ENCODE data around the gene WDR55.
"Not testable (repeated sequence)": the region's sequence is repeated elsewhere in the genome, so short reads cannot be mapped to it uniquely, and the experiment has no call there.

WDR55 gene, protein sequence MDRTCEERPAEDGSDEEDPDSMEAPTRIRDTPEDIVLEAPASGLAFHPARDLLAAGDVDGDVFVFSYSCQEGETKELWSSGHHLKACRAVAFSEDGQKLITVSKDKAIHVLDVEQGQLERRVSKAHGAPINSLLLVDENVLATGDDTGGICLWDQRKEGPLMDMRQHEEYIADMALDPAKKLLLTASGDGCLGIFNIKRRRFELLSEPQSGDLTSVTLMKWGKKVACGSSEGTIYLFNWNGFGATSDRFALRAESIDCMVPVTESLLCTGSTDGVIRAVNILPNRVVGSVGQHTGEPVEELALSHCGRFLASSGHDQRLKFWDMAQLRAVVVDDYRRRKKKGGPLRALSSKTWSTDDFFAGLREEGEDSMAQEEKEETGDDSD

DNA sequence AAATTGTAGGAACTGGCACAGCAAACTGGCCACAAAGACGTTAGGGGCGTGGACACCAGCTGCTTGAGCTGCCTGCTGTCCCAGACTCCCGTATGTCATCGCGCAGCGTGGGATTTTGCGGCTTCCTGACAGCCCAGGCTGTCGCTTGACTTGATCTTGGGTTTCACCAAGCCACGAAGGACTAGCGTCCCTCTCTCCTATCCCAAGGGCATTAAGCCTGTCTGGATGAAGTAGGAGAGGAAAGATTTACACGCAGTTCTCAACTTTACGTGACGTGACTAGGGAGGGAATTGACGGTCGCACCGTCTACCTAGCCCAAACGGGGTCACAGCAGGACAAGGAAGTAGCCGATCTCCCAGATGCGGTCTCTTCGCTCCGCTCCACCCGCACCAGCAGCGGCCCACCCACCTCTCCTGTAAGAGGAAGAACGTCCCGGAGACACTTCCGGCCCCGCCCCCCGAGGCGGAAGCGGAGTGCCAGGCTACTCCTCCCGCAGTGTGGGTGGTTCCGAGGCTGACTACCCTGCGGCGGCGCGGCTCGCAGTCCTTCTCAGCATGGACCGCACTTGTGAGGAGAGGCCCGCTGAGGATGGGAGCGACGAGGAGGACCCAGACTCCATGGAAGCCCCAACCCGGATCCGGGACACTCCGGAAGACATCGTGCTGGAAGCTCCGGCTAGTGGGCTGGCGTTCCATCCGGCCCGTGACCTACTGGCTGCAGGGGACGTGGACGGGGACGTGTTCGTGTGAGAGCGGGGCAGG, at the start of gene WDR55:
WDR55 (plus strand) TSS at position 546 of the 761 bp plus-strand sequence; CDS start at position 555, 9 bp downstream.
- in situ Hi-C loops (cut with HindIII; ENCODE audit: low sequenced_read_pairs) = no loop called here

DNA sequence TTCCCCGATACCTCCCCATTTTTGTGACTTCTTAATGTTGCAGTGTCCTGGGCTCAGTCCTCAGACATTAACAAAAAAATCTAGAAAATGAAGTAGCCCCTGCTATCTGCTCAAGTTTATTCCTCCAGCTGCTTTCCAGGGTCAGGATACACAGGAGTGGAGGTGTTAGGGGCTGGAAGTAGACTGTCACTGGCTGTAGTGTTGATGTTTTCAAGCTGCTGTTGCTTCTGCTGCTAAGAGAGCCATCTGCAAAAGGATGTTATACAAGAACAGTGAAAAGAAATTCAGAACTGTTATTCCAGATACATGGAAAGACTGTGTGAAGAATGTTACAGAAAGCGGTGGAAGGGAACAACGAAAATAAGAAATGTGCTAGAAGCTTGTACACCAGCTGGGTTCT, 42.4 kb upstream of the WDR55 start:
- in situ Hi-C loops (cut with HindIII; ENCODE audit: low sequenced_read_pairs) = no loop called here

DNA sequence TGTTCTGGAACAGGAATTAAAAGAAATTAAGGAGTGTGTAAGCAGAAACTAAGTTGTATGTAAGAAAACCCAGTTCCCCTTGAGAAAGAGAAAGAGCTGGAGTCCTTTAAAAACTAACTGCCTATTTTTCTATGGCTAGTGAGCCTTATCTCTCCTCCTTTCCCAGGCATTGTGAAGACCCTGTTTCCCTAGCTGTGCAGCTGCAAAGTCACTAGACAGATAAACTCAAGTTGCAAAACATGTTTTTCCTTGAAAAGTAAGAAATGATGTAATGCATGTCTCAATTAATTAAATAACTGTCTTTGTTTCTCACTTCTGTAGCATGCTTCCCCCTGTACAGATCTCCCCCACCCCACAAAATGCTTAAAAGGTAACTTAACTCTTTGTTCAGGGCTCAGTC, 41.6 kb upstream of the WDR55 start:
- in situ Hi-C loops (cut with HindIII; ENCODE audit: low sequenced_read_pairs) = not testable (repeated sequence)

DNA sequence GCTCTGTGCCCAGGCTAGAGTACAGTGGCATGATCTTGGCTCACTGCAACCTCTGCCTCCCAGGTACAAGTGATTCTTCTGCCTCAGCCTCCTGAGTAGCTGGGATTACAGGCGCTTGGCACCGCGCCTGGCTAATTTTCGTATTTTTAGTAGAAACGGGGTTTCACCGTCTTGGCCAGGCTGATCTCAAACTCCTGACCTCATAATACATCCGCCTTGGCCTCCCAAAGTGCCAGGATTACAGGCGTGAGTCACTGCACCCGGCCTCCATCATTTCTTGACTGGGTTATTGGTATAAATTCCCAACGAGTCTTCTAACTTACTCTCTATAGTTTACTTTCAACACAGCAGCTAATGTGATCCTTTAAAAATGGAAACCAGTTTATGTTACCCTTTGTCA, 39.8 kb upstream of the WDR55 start:
- in situ Hi-C loops (cut with HindIII; ENCODE audit: low sequenced_read_pairs) = not testable (repeated sequence)

DNA sequence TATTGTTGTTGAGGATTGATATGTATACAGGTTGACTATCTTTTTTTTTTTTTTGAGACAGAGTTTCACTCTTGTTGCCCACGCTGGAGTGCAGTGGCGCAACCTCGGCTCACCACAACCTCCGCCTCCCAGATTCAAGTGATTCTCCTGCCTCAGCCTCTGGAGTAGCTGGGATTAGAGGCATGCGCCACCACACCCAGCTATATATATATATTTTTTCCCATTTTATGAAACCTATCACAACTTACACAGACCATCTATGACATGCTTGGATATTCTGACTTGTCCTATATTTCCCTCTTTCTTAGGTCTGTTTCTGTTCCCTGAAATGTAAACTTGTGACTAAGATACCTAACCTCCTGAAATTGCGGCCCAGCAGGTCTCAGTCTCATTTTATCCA, 36.7 kb upstream of the WDR55 start:
- in situ Hi-C loops (cut with HindIII; ENCODE audit: low sequenced_read_pairs) = no loop called here

DNA sequence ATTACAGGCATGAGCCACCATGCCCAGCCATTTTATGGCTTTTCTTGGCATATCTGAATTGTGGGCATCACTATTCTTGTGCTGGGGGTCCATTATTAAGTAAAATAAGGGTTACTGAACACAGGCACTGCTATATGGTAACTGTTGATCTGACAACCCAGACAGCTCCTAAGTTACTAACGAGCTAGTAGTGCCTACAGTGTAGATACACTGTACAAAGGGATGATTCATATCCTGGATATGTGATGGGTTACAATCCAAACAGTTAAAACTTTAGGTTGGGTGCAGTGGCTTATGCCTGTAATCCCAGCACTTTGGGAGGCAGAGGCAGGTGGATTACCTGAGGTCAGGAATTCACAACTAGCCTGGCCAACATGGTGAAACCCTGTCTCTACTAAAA, 36.0 kb upstream of the WDR55 start:
- in situ Hi-C loops (cut with HindIII; ENCODE audit: low sequenced_read_pairs) = no loop called here

DNA sequence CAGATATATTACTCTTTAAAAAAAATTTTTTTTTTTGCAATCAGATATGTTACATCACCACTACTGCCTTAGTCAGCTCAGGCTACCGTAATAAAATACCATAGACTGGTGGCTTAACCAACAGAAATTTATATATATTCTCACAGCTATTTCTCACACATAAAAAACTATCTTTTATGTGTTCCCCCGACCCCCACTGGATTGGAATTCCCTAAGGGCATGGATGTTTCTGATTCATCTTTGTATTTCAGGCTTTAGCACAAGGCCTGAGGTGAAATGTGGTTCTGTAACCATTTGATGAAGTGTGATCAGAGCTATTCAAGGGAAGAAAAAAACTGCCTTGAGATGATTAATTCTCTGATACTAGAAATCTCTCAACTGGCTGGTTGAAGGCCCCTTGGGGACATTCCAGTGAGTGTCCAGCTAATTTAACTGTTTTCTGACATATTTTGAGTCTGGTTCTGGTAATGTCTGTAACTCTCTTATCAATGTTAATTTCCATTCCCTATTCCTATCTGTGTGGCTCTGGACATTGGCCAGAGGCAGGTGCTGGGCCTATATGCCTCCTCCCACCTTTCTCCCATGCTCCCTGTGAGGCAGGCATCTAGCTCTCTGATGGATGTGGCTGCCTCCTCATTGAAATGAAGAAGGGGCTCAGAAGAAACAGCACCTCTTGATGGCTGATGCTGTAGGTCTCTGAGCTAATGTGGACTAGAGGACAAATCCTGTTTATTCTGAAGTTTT, 34.2 kb upstream of the WDR55 start:
- in situ Hi-C loops (cut with HindIII; ENCODE audit: low sequenced_read_pairs) = no loop called here

DNA sequence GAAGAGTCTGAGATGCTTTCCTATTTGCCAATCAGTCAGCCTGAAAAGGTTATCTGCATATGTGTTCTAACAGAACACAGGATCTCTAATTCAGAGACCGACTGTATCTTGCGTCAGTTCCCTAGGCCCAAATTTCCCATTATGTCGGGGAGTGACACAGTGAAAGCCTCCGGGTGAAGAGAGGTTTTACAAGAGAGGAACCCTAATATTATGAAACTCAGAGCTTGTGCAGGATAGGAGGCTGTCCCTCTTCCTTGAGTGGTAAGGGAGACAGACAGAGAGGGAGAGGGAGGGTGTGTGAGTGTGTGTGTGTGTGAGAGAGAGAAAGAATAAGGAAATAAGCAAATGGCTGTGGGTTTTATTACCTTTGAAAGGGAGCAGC, 33.7 kb upstream of the WDR55 start:
- in situ Hi-C loops (cut with HindIII; ENCODE audit: low sequenced_read_pairs) = no loop called here

DNA sequence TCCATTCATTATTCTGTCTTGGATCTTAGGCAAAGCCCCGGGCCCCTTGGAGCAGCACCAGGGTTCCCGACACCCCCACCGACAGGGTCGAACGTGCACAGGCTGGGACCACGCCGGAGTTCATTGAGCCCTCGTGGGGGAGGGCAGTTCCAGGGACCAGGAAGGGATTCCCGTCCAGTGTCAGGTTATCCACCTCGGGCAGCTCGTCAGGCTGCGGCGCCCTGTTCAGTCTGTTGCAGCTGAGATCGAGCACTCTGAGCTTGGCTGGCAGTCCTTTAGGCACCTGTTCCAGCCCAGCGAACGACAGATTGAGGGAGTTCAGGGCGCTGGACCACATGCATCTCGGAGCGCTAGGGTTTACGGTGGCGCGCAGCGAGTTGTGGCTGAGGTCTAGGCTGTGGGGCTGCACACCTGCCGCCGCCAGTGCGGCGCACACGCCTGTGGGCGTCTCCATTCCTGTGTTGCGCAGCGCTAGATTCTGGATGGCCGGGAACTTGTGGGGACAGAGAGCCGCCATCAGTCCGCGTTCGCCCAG, 32.8 kb upstream of the WDR55 start:
- in situ Hi-C loops (cut with HindIII; ENCODE audit: low sequenced_read_pairs) = no loop called here

DNA sequence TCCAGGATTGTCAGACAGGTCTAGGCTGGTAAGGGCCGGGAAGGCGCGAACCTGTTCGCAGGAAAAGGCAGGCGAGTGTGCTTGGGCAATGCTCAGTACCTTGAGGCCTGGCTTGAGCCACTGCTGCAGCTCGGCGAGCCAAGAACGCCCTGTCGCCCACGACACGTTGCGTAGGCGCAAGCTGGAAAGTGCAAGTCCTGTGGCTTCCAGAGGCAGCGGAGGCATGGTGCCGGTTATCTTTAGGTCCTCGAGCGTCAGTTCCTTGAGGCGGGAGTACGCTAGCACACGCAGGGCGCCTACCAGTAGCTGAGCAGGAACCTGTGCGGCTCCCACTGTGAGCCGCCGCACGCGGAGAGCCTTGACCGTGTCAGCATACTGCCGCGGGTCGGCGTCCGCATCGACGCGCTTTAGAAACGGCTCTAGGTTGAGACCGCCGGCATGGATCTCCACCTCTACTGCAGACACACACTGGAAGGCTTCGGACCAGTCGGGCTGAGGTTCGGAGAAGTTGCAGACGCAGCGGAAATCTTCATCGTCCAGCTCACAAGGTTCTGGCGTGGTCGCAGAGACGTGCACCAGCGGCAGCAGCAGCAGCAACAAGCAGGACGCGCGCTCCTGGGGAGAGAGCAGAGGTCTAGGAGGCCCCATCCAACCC, 32.2 kb upstream of the WDR55 start:
- in situ Hi-C loops (cut with HindIII; ENCODE audit: low sequenced_read_pairs) = no loop called here

DNA sequence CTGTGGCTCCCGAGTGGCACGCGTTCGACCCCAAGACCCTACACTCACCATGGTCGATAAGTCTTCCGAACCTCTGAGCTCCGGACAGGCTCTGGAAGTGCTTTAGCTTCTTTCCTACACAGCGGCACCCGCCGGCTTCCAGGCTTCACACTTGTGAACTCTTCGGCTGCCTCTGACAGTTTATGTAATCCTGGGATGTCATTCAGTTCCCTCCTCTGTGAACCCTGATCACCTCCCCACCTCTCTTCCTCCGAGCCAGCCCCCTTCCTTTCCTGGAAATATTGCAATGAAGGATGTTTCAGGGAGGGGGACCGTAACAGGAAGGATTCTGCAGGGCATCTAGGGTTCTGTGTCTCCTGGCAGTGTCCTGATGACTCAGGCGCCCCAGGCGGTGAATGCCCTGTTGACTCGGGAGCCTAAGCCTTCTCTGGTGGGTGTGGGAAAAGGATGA, 31.7 kb upstream of the WDR55 start, which contains the start of gene CD14:
CD14 (minus strand) TSS at position 155 of the 451 bp plus-strand sequence; CDS start at position 51, 104 bp downstream.
- in situ Hi-C loops (cut with HindIII; ENCODE audit: low sequenced_read_pairs) = no loop called here

DNA sequence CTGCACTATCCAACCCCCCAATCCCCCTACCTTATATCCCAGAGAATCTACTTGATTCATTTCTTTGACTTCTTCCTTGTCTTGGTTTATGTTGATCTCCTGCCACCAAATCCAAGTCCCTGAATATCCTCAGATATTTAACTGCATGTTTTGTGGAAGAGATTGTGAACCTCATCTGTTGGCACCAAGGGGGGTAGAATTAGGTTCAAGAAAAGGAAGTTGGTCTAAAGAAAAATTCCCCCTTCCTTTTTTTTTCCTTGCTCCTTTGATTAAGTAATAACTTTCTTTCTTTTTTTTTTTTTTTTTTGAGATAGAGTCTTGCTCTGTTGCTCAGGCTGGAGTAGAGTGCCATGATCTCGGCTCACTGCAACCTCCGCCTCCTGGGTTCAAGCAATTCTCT, 31.2 kb upstream of the WDR55 start:
- in situ Hi-C loops (cut with HindIII; ENCODE audit: low sequenced_read_pairs) = no loop called here

DNA sequence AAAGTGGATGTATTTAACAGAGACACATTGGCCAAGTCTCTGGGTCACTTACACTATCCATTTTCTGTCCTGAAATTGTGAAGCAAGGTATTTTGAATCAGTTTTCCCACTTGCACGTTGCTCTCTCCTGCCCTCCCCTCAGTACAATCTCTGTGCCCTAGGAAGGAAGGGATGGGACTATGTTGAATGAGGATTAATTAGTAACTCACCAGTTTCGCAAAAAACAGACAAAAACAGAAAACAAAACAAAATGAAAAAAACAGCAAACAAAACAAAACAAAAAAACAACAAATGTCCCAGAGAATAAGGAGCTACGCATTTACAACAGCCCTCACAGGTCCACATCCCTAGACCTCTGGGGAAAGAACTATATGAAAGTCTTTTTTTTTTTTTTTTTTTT, 30.6 kb upstream of the WDR55 start:
- in situ Hi-C loops (cut with HindIII; ENCODE audit: low sequenced_read_pairs) = no loop called here

DNA sequence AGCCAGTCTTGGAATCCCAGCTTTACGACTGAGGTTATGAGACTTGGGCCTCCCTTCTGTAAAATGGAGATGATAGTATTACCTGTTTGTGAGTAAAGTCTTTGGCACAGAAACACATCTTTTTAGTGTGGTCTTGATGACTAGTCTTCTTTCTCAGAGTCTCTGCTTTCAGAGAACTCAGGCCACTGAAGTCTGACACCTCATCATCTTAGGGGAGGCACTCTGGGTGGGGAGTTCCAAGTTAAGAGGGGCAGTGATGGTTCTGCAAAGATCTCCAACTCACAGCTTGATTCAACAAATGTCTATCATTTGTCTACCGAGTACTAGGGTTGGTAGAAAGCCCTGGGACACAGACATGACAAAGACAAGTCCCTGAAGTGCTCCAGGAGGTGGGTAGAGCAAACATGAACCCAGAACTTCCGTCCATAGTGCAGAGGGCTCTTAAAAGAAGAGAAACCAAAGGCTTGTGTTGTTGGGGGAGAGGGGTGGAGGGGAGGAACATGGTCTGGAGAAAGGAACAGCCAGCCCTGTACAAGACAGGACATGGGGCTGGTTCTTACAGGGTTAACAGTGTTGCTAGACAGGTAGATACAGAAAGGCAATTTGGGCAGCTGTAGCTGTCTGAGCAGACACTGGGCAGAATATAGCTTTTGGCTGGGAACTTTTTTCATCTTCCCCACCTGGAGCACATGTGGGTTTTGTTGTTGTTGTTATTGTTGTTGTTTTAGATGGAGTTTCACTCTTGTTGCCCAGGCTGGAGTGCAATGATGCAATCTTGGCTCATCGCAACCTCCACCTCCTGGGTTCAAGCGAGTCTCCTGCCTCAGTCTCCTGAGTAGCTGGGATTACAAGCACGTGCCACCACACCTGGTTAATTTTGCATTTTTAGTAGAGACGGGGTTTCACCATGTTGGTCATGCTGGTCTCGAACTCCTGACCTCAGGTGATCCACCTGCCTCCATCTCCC, 29.1 kb upstream of the WDR55 start:
- in situ Hi-C loops (cut with HindIII; ENCODE audit: low sequenced_read_pairs) = no loop called here

DNA sequence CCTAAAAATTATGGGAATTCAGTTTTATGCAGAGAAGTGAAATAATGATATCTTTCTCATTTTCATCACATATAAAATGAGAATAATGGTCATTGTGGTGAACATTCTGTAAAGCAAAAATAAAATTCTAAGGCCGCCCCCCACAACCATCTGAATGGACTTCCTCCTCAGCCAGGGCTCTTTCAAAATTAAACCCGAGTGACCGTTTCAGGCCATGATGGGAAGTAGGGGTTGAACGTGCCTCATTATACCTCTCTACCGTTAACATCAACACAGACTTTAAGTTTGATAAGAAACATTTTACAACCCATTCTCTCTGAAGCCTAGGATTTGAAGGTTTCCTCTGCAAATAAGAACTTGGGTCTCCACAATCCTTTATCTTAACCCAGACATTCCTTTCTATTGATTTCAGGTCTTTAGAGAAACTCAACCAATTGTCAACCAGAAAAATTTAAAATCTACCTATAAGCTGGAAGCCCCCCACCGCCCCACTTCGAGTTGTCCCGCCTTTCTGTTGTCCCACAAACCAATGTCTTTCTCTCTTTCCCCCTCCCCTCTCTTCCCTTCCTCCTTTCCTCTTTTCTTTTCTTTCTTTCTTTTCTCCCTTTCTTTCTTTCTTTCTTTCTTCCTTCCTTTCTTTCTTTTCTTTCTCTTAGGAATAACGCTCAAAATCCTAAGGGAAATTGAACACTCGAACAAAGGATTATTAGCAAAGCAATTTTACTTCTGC, 27.2 kb upstream of the WDR55 start:
- in situ Hi-C loops (cut with HindIII; ENCODE audit: low sequenced_read_pairs) = no loop called here

DNA sequence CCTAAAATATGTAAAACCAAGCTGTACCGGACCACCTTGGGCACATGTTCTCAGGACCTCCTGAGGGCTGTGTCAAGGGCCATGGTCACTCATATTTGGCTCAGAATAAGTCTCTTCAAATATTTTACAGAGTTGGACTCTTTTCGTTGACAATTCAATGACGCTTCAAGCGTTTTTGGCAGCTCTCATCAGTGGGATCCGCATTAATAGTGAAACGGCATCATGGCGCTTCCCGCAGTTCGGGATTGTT, 25.9 kb upstream of the WDR55 start:
- in situ Hi-C loops (cut with HindIII; ENCODE audit: low sequenced_read_pairs) = not testable (repeated sequence)

DNA sequence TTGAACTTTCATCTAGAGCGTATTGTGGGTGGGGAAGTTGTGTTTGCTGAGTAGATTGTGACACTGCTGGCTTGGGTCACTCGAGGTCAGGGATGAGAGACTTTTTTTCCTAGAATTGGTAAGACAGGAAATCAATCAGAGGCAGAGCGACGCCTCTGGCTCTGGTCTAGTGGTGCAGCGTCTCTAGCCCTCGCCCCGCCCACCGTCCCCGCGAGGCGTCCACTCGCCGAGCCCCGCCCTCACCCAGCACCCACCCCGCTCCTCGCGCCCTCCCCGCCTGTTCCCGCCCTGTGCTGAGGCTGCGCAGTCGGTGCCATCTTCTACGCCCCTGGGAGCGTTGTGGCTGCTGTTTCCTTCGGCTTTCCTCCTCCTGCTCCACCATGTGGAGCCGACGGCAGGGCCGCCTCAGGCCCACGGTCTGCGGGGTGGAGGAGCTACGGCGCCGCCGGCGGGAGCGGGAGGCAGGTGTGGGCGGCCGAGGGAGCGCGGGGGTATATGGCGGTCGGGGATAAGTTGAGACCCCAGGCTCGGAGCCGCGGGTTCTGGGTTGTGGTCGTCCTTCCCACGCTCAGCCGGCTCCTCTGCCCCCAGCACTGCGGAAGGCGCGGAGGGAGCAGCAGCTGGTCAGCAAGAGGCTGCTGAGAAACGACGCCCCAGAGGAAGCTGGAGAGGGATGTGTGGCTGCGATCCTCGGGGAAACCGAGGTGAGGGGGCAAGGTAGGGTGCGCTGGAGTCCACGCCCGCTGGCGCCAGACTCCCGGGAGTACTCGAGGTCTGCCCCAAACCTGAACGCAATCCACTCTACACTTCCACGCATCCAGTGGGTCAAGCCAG, 25.3 kb upstream of the WDR55 start, which contains the start of gene TMCO6:
TMCO6 (plus strand) TSS at position 304 of the 834 bp plus-strand sequence; CDS start at position 381, 77 bp downstream.
- in situ Hi-C loops (cut with HindIII; ENCODE audit: low sequenced_read_pairs) = no loop called here

DNA sequence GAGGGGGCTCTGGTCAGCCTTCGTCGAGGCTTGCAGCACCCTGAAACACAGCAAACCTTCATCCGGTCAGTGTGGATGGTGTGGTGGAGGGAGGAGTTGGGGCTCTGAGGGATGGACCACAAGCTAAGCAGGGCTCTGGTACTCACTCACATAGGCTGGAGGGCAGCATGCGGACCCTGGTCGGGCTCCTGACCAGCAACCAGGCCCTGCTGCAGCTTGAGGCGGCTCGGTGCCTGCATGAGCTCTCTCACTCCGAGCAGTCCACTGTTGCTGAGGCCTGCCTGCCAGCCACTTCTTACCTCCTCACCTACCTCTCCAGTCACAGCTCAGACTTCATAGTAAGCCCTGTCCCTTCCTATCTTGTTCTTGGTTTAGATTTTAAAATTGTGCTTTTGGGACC, 23.0 kb upstream of the WDR55 start:
- in situ Hi-C loops (cut with HindIII; ENCODE audit: low sequenced_read_pairs) = no loop called here

All from DLD1 (cell line).